ENCODE results near the gene ARHGEF9.

The ARHGEF9 gene

GRCh38 chrX:63746278-63746677, 38.7 kb downstream of the ARHGEF9 start:
- no peak for DNase-seq (ENCODE audit: low read depth in 2 of 2)

- no peak for DNase-seq (ENCODE audit: low read depth in 2 of 2)
Measured at GRCh38 chrX:63744850-63745394, 40.1 kb downstream of the ARHGEF9 start.

DNA sequence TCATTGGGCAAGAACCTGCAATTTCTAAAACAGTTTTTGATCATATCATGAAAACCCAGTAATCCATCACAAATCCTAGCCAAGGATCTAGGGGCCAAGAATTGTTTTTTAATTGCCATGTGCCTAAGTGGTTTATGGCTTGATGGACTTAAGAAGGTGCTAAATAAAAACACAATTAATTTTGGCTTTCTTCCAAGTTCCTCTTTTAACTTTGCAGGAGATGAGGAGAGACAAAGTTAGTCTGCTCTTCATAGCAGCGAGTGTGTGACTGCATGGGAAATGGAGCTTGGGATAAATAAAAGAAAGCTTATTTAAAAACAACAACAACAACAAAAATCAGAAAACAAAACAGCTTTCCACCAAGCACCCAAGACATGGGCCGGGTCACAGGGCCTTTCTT, 41.4 kb downstream of the ARHGEF9 start:
- no peak for DNase-seq (ENCODE audit: low read depth in 2 of 2)

- DNase-seq (ENCODE audit: low read depth in 2 of 2), result no peak
Measured at GRCh38 chrX:63740382-63740781, 44.6 kb downstream of the ARHGEF9 start.

- DNase-seq (ENCODE audit: low read depth in 2 of 2), result no peak
Measured at GRCh38 chrX:63739885-63740284, 45.1 kb downstream of the ARHGEF9 start.

GRCh38 chrX:63738696-63739095, 46.3 kb downstream of the ARHGEF9 start:
- no peak for DNase-seq (ENCODE audit: low read depth in 2 of 2)

- no peak for DNase-seq (ENCODE audit: low read depth in 2 of 2)
Measured at GRCh38 chrX:63737131-63737921, 47.7 kb downstream of the ARHGEF9 start.

DNA sequence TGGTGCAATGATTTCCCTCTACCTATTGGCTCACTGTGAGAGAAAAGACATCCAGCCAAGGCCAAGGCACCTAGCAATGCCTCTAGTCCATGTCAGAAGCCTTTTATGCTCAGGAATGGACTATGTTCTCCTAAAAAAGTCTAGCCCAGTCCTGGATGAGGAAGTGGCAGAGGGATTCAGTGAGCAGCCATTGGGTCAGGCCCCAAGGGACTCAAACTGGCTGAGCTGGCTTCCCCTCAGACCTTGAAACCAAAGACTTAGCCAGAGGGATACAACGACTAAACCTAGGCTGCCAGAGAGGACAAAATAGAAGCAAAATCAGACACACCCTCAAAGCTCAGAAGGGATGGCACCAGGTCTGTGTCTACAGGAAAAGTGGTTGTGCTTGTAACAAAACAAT, 49.1 kb downstream of the ARHGEF9 start:
- no peak for DNase-seq (ENCODE audit: low read depth in 2 of 2)

DNA sequence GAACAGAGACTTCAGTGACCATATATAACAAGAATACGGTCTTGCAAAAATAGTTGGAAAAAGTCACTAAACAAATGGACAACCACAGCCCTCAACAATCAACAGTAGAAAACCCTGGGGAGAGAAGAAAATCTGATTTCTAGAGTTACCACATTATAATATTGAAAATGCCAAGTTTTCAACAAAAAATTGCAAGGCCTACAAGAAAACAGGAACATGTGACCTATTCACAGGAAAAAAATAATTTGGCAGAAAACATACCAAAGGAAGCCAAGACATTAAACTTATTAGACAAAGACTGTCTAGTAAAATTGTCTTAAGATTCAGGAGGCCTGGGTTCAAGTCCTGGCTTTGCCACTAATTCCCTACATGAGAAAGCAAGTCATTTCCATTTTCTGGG, 64.7 kb downstream of the ARHGEF9 start:
- DNase-seq (ENCODE audit: low read depth in 2 of 2), result no peak

DNA sequence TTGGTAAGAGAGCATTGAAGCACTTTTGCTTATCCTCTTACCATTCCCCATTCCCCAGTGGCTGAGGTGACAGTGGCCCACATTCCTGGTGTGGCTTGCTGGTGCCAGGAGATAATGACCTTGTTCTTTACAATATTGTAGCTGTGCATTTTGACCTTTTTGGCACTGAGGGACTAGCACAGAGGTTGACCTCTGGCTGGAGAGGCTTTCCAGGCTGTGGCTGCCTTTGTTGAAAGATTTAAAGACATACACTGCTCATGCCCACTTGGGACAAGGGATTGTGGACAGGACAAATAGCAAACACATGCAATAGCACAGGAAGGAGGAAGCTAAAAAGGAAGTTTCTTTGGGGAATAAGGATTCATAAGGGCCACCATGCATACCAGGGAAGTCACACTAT, 65.4 kb downstream of the ARHGEF9 start:
- no peak for DNase-seq (ENCODE audit: low read depth in 2 of 2)

- no peak for DNase-seq (ENCODE audit: low read depth in 2 of 2)
Measured at GRCh38 chrX:63718010-63718694, 66.9 kb downstream of the ARHGEF9 start.

- no peak for DNase-seq (ENCODE audit: low read depth in 2 of 2)
Measured at GRCh38 chrX:63713526-63713925, 71.5 kb downstream of the ARHGEF9 start.

GRCh38 chrX:63708801-63709200, 76.2 kb downstream of the ARHGEF9 start:
- no peak for DNase-seq (ENCODE audit: low read depth in 2 of 2)

DNA sequence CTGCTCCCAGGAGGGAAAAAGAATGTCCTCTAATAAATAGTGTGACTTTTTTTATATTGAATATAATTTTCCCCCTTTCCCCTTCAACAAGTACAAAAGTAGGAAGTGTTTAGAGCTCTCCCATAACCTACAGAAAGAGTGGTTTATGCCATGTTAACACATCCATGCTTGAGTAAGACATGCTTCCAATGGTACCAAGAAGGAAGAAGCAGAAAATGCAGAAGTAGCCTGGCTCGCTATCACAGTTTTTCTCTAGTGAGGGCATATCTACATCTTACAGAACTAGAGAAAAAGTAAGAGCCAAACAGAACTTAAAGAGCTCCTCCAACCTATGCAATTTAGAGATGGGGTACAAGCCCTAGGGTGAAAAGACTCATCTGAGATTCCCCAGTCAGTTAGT, 82.5 kb downstream of the ARHGEF9 start:
- DNase-seq (ENCODE audit: low read depth in 2 of 2), result no peak

- DNase-seq (ENCODE audit: low read depth in 2 of 2), result no peak
Measured at GRCh38 chrX:63686878-63687714, 97.9 kb downstream of the ARHGEF9 start.

GRCh38 chrX:63680423-63680822, 104.6 kb downstream of the ARHGEF9 start:
- no peak for DNase-seq (ENCODE audit: low read depth in 2 of 2)

DNA sequence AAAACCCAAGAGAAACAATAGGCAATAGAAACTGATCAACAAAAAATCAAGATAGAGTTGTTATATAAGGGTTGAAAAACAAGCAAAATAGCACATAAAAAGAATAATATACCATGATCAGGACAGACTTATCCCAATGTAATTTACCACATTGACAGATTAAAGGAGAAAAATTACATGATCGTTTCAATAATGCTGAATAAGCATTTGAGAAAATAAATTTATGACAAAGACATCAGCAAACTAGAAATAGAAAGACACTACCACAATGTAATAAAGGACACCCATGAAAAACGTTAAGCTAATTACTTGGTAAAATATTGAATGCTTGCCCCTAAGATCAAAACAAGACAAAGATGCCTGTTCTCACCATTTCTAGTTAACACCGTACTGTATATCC, 105.6 kb downstream of the ARHGEF9 start:
- no peak for DNase-seq (ENCODE audit: low read depth in 2 of 2)

DNA sequence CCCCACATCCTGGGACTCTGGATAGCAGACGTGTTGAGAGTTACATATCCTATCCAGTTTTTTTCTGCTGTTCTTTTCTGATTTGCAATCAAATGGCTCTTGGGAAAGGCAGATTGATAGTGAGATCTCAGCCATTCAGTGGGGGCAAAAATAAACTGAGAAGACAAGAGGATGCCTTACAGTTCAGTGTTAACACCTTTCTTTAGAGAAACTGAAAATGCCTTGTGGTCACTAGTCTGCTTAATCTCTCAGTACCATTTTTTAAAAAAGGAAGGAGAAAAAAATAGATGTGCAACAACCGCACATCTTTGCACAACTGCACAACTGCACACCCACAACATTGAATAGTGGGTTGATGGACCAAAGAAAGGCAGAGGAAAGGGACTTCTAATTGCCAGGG, 109.3 kb downstream of the ARHGEF9 start:
- no peak for DNase-seq (ENCODE audit: low read depth in 2 of 2)

GRCh38 chrX:63673896-63674295, 111.1 kb downstream of the ARHGEF9 start:
- no peak for DNase-seq (ENCODE audit: low read depth in 2 of 2)

- no peak for DNase-seq (ENCODE audit: low read depth in 2 of 2)
Measured at GRCh38 chrX:63664741-63665140, 120.3 kb downstream of the ARHGEF9 start.

- no peak for DNase-seq (ENCODE audit: low read depth in 2 of 2)
Measured at GRCh38 chrX:63664083-63664482, 120.9 kb downstream of the ARHGEF9 start.

DNA sequence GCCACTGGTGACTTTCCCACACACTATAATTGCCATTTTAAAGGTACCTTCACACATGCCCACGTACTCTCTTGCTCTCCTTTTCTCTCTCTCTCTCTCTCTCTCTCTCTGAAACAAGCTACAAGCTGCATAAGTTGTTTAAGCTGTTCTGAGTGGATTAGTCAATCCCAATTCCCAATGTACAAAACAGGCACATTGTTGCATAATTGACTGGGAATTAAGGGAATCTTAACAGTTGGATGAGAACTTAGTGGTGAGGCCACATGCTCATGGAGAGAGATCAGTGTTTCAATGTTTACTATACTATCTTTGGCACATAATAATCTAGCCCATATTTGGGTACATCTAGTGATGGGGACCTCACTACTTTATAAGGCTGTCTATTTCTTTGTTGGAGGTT, 123.3 kb downstream of the ARHGEF9 start:
- no peak for DNase-seq (ENCODE audit: low read depth in 2 of 2)
